K562 (cell line): Measurements from ENCODE around the gene UTP15. TPM values are rescaled to one million over a fixed set of nuclear protein-coding genes. Genes with fewer than 3 reads are reported as not detected.
A peak's percentile ranks its signal among the peaks of the same experiment; 100 is the strongest.

Source experiments
- ARID1B ChIP-seq: fragments of 450-650 bp; IDR thresholded peaks from 2 replicates; pipeline ENCODE4 v1.6.1; 2016; ENCODE audit warnings: antibody characterized with exemption, mild to moderate bottlenecking, inconsistent platforms
- ARNT ChIP-seq, 2 experiments: fragments of 450-650 bp; IDR thresholded peaks; 2 replicates each; pipeline ENCODE4 v1.6.1; 2016; ENCODE audit warnings: mild to moderate bottlenecking in 1 of 2
- ASH1L ChIP-seq: fragments of 450-650 bp; IDR thresholded peaks from 2 replicates; pipeline ENCODE4 v1.6.1; 2018; ENCODE audit warnings: borderline replicate concordance, mild to moderate bottlenecking, low read depth; ENCODE audit not compliant: partially characterized antibody
- CHD1 ChIP-seq: fragments of 200-600 bp; sonication (generic); IDR thresholded peaks from one replicate; pipeline ENCODE4 v1.6.1; 2012; ENCODE audit warnings: mild to moderate bottlenecking, moderate library complexity, low read length, inconsistent platforms
- DDX20 ChIP-seq: fragments of 450-650 bp; IDR thresholded peaks from 2 replicates; pipeline ENCODE4 v1.6.1; 2016; ENCODE audit warnings: missing genetic modification characterization, low read depth, mild to moderate bottlenecking, missing compliant biosample characterization, moderate library complexity
- EGR1 ChIP-seq: fragments of 450-650 bp; conservative IDR thresholded peaks from 2 replicates; pipeline ENCODE4 v1.6.1; 2017; ENCODE audit warnings: mild to moderate bottlenecking
- GTF2E2 ChIP-seq: fragments of 200-800 bp; sonication (Bioruptor generic); IDR thresholded peaks from 2 replicates; pipeline ENCODE4 v1.6.1; 2016; ENCODE audit warnings: missing genetic modification characterization, missing compliant biosample characterization
- HSF4 ChIP-seq: fragments of 250-450 bp; sonication (Bioruptor Pico); IDR thresholded peaks from 2 replicates; pipeline ENCODE4 v2.1.2; 2022; ENCODE audit warnings: mild to moderate bottlenecking, moderate library complexity, borderline replicate concordance
- NFIX ChIP-seq: fragments of 250-450 bp; sonication (Bioruptor Pico); IDR thresholded peaks from 2 replicates; pipeline ENCODE4 v1.4.0; 2020; ENCODE audit warnings: low read depth, mild to moderate bottlenecking, moderate library complexity
- PCBP2 ChIP-seq: fragments of 200-400 bp; formaldehyde crosslinking; IDR thresholded peaks from 2 replicates; pipeline ENCODE4 v1.6.1; 2018; ENCODE audit warnings: low read length, low read depth, mild to moderate bottlenecking, moderate library complexity; ENCODE audit not compliant: poor library complexity, severe bottlenecking
- PHB2 ChIP-seq: fragments of 450-650 bp; IDR thresholded peaks from 2 replicates; pipeline ENCODE4 v1.6.1; 2017; ENCODE audit warnings: low read depth
- POLR2AphosphoS2 ChIP-seq: IDR thresholded peaks from 2 replicates; pipeline ENCODE4 v1.6.1; 2012; ENCODE audit warnings: low read length, improper control_type of control experiment
- SMARCA4 ChIP-seq: fragments of 450-650 bp; IDR thresholded peaks from 2 replicates; pipeline ENCODE4 v1.6.1; 2016
- SRSF7 ChIP-seq: fragments of 200-400 bp; formaldehyde crosslinking; optimal IDR thresholded peaks from 2 replicates; pipeline ENCODE3; 2017; ENCODE audit warnings: mild to moderate bottlenecking, low read depth, low read length
- TAF1 ChIP-seq: IDR thresholded peaks from 2 replicates; pipeline ENCODE4 v1.6.1; 2011; ENCODE audit warnings: mild to moderate bottlenecking, low read length, moderate library complexity; ENCODE audit not compliant: insufficient read depth, control insufficient read depth, severe bottlenecking; ENCODE audit errors: extremely low read depth
- ZNF140 ChIP-seq: fragments of 250-450 bp; sonication (Bioruptor Pico); IDR thresholded peaks from 2 replicates; pipeline ENCODE4 v1.8.0; 2021; ENCODE audit warnings: moderate library complexity, mild to moderate bottlenecking, inconsistent platforms
- ZNF263 ChIP-seq: sonication (generic); formaldehyde crosslinking; IDR thresholded peaks from 2 replicates; pipeline ENCODE4 v1.8.0; 2022; ENCODE audit warnings: mild to moderate bottlenecking, missing genetic modification reagents, borderline replicate concordance
- ZNF41 ChIP-seq: fragments of 250-450 bp; sonication (Bioruptor Pico); conservative IDR thresholded peaks from 2 replicates; pipeline ENCODE4 v1.4.0; 2020; ENCODE audit warnings: mild to moderate bottlenecking
- ZNF57 ChIP-seq: fragments of 450-650 bp; formaldehyde crosslinking; IDR thresholded peaks from 2 replicates; pipeline ENCODE4 v1.4.0; 2020; ENCODE audit warnings: mild to moderate bottlenecking, moderate library complexity
- ZNF79 ChIP-seq: fragments of 250-450 bp; sonication (Bioruptor Pico); IDR thresholded peaks from 2 replicates; pipeline ENCODE4 v1.4.0; 2020; ENCODE audit warnings: low read depth, mild to moderate bottlenecking, moderate library complexity
- polyA plus RNA-seq, 8 experiments: library from polyadenylated mRNA; depleted of rRNA in 4 of 8; stranded (reverse) in 5 of 8; unstranded in 3 of 8; fragments of >200 nt; fragmentation: Nextera tagmentation in 2 of 8; fragmentation: Illumina TruSeq in 1 of 8; extraction: Ambion mirVana in 2 of 8; extraction: Trizol in 1 of 8; gene quantifications; 2 replicates each; pipeline versions ENCODE4 v1.2.1 to v1.2.3, GENCODE V29; 2011 to 2014; ENCODE audit warnings: inconsistent platforms in 1 of 8, missing spikeins in 1 of 8
- total RNA-seq, 7 experiments: library from RNA; depleted of rRNA in 6 of 7; stranded (reverse); fragments of >200 nt in 6 of 7; fragmentation: Illumina TruSeq in 2 of 7; extraction: Trizol in 2 of 7; gene quantifications; 2 replicates each; pipeline versions ENCODE4 v1.2.1 to v1.2.3, GENCODE V29; 2011 to 2021; ENCODE audit warnings: low replicate concordance in 1 of 7
- TF ChIP-seq, protein P1 (sequence below): IDR thresholded peaks from 2 replicates; pipeline ENCODE4 v1.6.1; 2016; ENCODE audit warnings: missing genetic modification characterization, missing compliant biosample characterization
- TF ChIP-seq, protein P2 (sequence below): fragments of 450-650 bp; formaldehyde crosslinking; IDR thresholded peaks from 2 replicates; pipeline ENCODE4 v1.4.0; 2020; ENCODE audit warnings: mild to moderate bottlenecking, mixed read lengths
- TF ChIP-seq, protein P3 (sequence below): fragments of 450-650 bp; IDR thresholded peaks from 2 replicates; pipeline ENCODE4 v1.6.1; 2016
- TF ChIP-seq, protein P4 (sequence below): fragments of 250-450 bp; sonication (Bioruptor Pico); IDR thresholded peaks from 2 replicates; pipeline ENCODE4 v1.9.0; 2021; ENCODE audit warnings: mild to moderate bottlenecking
- TF ChIP-seq, protein P5 (sequence below), 2 experiments: fragments of 450-650 bp; IDR thresholded peaks; 2 replicates each; pipeline ENCODE4 v1.6.1; 2016

Gene UTP15
- total and polyA plus RNA-seq, 9 of the 15 experiments (the other 6 are each of a cell fraction or from before 2014, with no cell fraction given) = 28.1 to 49.3 (median 37.0) TPM

DNA sequence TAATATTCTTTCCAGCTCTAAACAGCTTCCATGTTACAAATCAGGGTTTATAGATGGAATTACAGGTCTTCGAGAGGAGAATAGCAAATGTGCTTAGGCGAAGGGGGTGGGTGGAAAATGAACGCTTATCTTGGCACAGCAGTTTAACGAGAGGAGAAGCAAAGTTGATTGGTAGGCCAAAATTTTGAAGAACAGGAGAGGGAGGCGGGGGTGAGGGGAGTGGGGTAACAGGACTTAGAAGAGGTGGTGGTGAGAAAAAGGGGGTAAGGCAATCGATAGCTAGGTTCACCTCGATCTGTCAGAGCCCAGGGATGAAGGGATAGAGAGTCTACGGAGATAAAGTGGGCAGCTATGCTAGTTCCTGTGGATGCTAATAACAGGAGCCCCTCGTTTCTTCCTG lies 868 bp upstream of the UTP15 start (continued):
- peak; percentile 9; the same call in 1 of the 2 replicates for TF ChIP-seq PHB2
- no peak for TF ChIP-seq ZNF79
- TF ChIP-seq ZNF263 = no peak
- TF ChIP-seq SMARCA4 = peak; percentile 8; the same call in 1 of the 2 replicates
- TF ChIP-seq TAF1 = no peak
- TF ChIP-seq POLR2AphosphoS2 = no peak
- TF ChIP-seq HSF4 (CRISPR knock-in tag) = no peak
- peak; percentile 33; the same call in 1 of the 2 replicates for TF ChIP-seq EGR1
- TF ChIP-seq, protein P1, sequence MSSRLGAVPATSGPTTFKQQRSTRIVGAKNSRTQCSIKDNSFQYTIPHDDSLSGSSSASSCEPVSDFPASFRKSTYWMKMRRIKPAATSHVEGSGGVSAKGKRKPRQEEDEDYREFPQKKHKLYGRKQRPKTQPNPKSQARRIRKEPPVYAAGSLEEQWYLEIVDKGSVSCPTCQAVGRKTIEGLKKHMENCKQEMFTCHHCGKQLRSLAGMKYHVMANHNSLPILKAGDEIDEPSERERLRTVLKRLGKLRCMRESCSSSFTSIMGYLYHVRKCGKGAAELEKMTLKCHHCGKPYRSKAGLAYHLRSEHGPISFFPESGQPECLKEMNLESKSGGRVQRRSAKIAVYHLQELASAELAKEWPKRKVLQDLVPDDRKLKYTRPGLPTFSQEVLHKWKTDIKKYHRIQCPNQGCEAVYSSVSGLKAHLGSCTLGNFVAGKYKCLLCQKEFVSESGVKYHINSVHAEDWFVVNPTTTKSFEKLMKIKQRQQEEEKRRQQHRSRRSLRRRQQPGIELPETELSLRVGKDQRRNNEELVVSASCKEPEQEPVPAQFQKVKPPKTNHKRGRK (tag) = no peak
- TF ChIP-seq, protein P2, sequence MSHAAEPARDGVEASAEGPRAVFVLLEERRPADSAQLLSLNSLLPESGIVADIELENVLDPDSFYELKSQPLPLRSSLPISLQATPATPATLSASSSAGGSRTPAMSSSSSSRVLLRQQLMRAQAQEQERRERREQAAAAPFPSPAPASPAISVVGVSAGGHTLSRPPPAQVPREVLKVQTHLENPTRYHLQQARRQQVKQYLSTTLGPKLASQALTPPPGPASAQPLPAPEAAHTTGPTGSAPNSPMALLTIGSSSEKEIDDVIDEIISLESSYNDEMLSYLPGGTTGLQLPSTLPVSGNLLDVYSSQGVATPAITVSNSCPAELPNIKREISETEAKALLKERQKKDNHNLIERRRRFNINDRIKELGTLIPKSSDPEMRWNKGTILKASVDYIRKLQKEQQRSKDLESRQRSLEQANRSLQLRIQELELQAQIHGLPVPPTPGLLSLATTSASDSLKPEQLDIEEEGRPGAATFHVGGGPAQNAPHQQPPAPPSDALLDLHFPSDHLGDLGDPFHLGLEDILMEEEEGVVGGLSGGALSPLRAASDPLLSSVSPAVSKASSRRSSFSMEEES (CRISPR knock-in tag) = no peak
- TF ChIP-seq GTF2E2 (tag) = 0 out of 2 replicates have a peak, but pooled peaks have one; percentile 17
- no peak for TF ChIP-seq ZNF57
- no peak for TF ChIP-seq PCBP2
- peak; percentile 26; the same call in 1 of the 2 replicates for TF ChIP-seq ARID1B
- no peak for TF ChIP-seq NFIX (CRISPR knock-in tag)
- TF ChIP-seq ZNF140 = no peak
- TF ChIP-seq, protein P3, sequence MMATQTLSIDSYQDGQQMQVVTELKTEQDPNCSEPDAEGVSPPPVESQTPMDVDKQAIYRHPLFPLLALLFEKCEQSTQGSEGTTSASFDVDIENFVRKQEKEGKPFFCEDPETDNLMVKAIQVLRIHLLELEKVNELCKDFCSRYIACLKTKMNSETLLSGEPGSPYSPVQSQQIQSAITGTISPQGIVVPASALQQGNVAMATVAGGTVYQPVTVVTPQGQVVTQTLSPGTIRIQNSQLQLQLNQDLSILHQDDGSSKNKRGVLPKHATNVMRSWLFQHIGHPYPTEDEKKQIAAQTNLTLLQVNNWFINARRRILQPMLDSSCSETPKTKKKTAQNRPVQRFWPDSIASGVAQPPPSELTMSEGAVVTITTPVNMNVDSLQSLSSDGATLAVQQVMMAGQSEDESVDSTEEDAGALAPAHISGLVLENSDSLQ = peak; percentile 16; the same call in 1 of the 2 replicates
- TF ChIP-seq SRSF7 = no peak
- TF ChIP-seq, protein P4, sequence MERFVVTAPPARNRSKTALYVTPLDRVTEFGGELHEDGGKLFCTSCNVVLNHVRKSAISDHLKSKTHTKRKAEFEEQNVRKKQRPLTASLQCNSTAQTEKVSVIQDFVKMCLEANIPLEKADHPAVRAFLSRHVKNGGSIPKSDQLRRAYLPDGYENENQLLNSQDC = no peak
- TF ChIP-seq ZNF41 (CRISPR knock-in tag) = no peak
- TF ChIP-seq DDX20 (tag) = no peak
- TF ChIP-seq, protein P5, sequence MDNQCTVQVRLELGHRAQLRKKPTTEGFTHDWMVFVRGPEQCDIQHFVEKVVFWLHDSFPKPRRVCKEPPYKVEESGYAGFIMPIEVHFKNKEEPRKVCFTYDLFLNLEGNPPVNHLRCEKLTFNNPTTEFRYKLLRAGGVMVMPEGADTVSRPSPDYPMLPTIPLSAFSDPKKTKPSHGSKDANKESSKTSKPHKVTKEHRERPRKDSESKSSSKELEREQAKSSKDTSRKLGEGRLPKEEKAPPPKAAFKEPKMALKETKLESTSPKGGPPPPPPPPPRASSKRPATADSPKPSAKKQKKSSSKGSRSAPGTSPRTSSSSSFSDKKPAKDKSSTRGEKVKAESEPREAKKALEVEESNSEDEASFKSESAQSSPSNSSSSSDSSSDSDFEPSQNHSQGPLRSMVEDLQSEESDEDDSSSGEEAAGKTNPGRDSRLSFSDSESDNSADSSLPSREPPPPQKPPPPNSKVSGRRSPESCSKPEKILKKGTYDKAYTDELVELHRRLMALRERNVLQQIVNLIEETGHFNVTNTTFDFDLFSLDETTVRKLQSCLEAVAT (IDR thresholded peaks at IDR 0.05) = peak in 1 of 2 experiments; percentile 33; a peak in 1 of 4 replicates
- TF ChIP-seq CHD1 = peak; percentile 40
- TF ChIP-seq ARNT (IDR thresholded peaks at IDR 0.05) = no peak
- no peak for TF ChIP-seq ASH1L
